ENCODE data around the gene TEKT1. TPM values are rescaled to one million over a fixed set of nuclear protein-coding genes. Genes with fewer than 3 reads are reported as not detected.

The TEKT1 gene
- total RNA-seq, 1 donor from 2014 or later = not detected

GRCh38 chr17:6761779-6762178 lies 69.8 kb downstream of the TEKT1 start:
- DNase-seq = no peak
- no peak overlapping the region for H3K27ac Mint-ChIP-seq (ENCODE audit: unreplicated experiment)
- no peaks in the 10 kb centered on the region for H3K4me1 Mint-ChIP-seq (ENCODE audit: low read depth, unreplicated experiment)
- no peaks in the 10 kb centered on the region for H3K36me3 Mint-ChIP-seq (ENCODE audit: unreplicated experiment)
- H3K9me3 Mint-ChIP-seq (ENCODE audit: unreplicated experiment) = no peaks in the 10 kb centered on the region
- TF ChIP-seq CTCF (IDR thresholded peaks at IDR 0.05; ENCODE audit: partially characterized antibody, unreplicated experiment) = no peak
- H3K27me3 Mint-ChIP-seq (ENCODE audit: unreplicated experiment) = peaks cover 2% of the 10 kb centered on the region
- no peak overlapping the region for H3K4me3 Mint-ChIP-seq (ENCODE audit: unreplicated experiment)

GRCh38 chr17:6757747-6758146 lies 73.8 kb downstream of the TEKT1 start:
- no peak for DNase-seq
- H3K9me3 Mint-ChIP-seq (ENCODE audit: unreplicated experiment) = no peaks in the 10 kb centered on the region
- no peak overlapping the region for H3K4me3 Mint-ChIP-seq (ENCODE audit: unreplicated experiment)
- no peak for TF ChIP-seq CTCF (IDR thresholded peaks at IDR 0.05; ENCODE audit: partially characterized antibody, unreplicated experiment)
- no peaks in the 10 kb centered on the region for H3K36me3 Mint-ChIP-seq (ENCODE audit: unreplicated experiment)
- no peak overlapping the region for H3K27ac Mint-ChIP-seq (ENCODE audit: unreplicated experiment)
- H3K27me3 Mint-ChIP-seq (ENCODE audit: unreplicated experiment) = peaks cover 2% of the 10 kb centered on the region
- H3K4me1 Mint-ChIP-seq (ENCODE audit: low read depth, unreplicated experiment) = no peaks in the 10 kb centered on the region

- Mint-ChIP-seq H3K36me3 (ENCODE audit: unreplicated experiment) (no peaks in the 10 kb centered on the region), H3K4me3 (ENCODE audit: unreplicated experiment) (no peak overlapping the region), H3K27me3 (ENCODE audit: unreplicated experiment) (peaks cover 2% of the 10 kb centered on the region), H3K9me3 (ENCODE audit: unreplicated experiment) (no peaks in the 10 kb centered on the region), H3K4me1 (ENCODE audit: low read depth, unreplicated experiment) (no peaks in the 10 kb centered on the region), H3K27ac (ENCODE audit: unreplicated experiment) (no peak overlapping the region)
- TF ChIP-seq CTCF (IDR thresholded peaks at IDR 0.05; ENCODE audit: partially characterized antibody, unreplicated experiment) = no peak
- DNase-seq = no peak
Observed at GRCh38 chr17:6756425-6757031, 75.0 kb downstream of the TEKT1 start.

- no peak for DNase-seq
- Mint-ChIP-seq H3K9me3 (ENCODE audit: unreplicated experiment) (no peaks in the 10 kb centered on the region), H3K27ac (ENCODE audit: unreplicated experiment) (no peak within 1 kb of the TSS), H3K4me3 (ENCODE audit: unreplicated experiment) (no peak within 1 kb of the TSS), H3K4me1 (ENCODE audit: low read depth, unreplicated experiment) (no peaks in the 10 kb centered on the region), H3K27me3 (ENCODE audit: unreplicated experiment) (peaks cover 2% of the 10 kb centered on the region), H3K36me3 (ENCODE audit: unreplicated experiment) (no peaks in the 10 kb centered on the region)
- no peak for TF ChIP-seq CTCF (IDR thresholded peaks at IDR 0.05; ENCODE audit: partially characterized antibody, unreplicated experiment)
Observed at GRCh38 chr17:6755731-6756184, 75.8 kb downstream of the TEKT1 start, which contains the start of gene XAF1. Gene XAF1 (plus strand): TSS chr17:6756046. CDS start chr17:6756079, 33 bp downstream.

- no peak overlapping the region for H3K4me3 Mint-ChIP-seq (ENCODE audit: unreplicated experiment)
- no peak for TF ChIP-seq CTCF (IDR thresholded peaks at IDR 0.05; ENCODE audit: partially characterized antibody, unreplicated experiment)
- DNase-seq = no peak
- H3K36me3 Mint-ChIP-seq (ENCODE audit: unreplicated experiment) = no peaks in the 10 kb centered on the region
- peaks cover 2% of the 10 kb centered on the region for H3K27me3 Mint-ChIP-seq (ENCODE audit: unreplicated experiment)
- H3K9me3 Mint-ChIP-seq (ENCODE audit: unreplicated experiment) = no peaks in the 10 kb centered on the region
- H3K27ac Mint-ChIP-seq (ENCODE audit: unreplicated experiment) = no peak overlapping the region
- H3K4me1 Mint-ChIP-seq (ENCODE audit: low read depth, unreplicated experiment) = no peaks in the 10 kb centered on the region
Observed at GRCh38 chr17:6755281-6755680, 76.2 kb downstream of the TEKT1 start.
